HEK293T (cell line): ENCODE measurements around the gene SLC1A1.

ENCODE experiments used
- FOXA1 ChIP-seq: fragments of 450-650 bp; IDR thresholded peaks from 2 replicates; pipeline ENCODE4 v1.6.1; 2016; ENCODE audit warnings: mild to moderate bottlenecking
- FOXM1 ChIP-seq: fragments of 450-650 bp; IDR thresholded peaks from 2 replicates; pipeline ENCODE4 v1.6.1; 2017; ENCODE audit warnings: mild to moderate bottlenecking, borderline replicate concordance
- NFRKB ChIP-seq: fragments of 450-650 bp; IDR thresholded peaks from 2 replicates; pipeline ENCODE4 v1.6.1; 2016; ENCODE audit warnings: mild to moderate bottlenecking, moderate library complexity
- SP1 ChIP-seq: fragments of 450-650 bp; IDR thresholded peaks from 2 replicates; pipeline ENCODE4 v1.6.1; 2017
- SUZ12 ChIP-seq: fragments of 450-650 bp; IDR thresholded peaks from 2 replicates; pipeline ENCODE4 v1.6.1; 2016; ENCODE audit warnings: mild to moderate bottlenecking
- ZNF384 ChIP-seq: fragments of 450-650 bp; IDR thresholded peaks from 2 replicates; pipeline ENCODE4 v1.6.1; 2016
- TF ChIP-seq, protein P1 (sequence below): fragments of 450-650 bp; IDR thresholded peaks from 2 replicates; pipeline ENCODE4 v1.6.1; 2016

GRCh38 chr9:4506490-4506889 lies 16.2 kb downstream of the SLC1A1 start:
- no peak for TF ChIP-seq SUZ12
- TF ChIP-seq ZNF384: no peak
- no peak for TF ChIP-seq NFRKB
- TF ChIP-seq, protein P1, sequence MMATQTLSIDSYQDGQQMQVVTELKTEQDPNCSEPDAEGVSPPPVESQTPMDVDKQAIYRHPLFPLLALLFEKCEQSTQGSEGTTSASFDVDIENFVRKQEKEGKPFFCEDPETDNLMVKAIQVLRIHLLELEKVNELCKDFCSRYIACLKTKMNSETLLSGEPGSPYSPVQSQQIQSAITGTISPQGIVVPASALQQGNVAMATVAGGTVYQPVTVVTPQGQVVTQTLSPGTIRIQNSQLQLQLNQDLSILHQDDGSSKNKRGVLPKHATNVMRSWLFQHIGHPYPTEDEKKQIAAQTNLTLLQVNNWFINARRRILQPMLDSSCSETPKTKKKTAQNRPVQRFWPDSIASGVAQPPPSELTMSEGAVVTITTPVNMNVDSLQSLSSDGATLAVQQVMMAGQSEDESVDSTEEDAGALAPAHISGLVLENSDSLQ: no peak
- TF ChIP-seq FOXA1: no peak
- TF ChIP-seq SP1: no peak
- TF ChIP-seq FOXM1: no peak
